Activated CD8-positive, alpha-beta memory T cell treated with anti-CD3 and anti-CD28 coated beads, Interleukin-2, amount 50 U/mL, for 4 hours (primary cell): Measurements from ENCODE around the gene ANAPC16.
"Not testable (repeated sequence)": the region's sequence is repeated elsewhere in the genome, so short reads cannot be mapped to it uniquely, and the experiment has no call there.

Experiments used
- DNase-seq: peaks from one replicate; pipeline ENCODE4 v3.0.0-alpha.2; 2020

ANAPC16 gene

GRCh38 chr10:72215611-72216549 is at the start of gene ANAPC16, which contains the start of gene ASCC1:
Gene ANAPC16, plus strand, starts transcription at chr10:72216012. Its CDS starts 7,903 bp downstream, at chr10:72223915.
Gene ASCC1, minus strand, starts transcription at chr10:72216276. Its CDS starts 2,978 bp downstream, at chr10:72213298.
- peak; percentile 96 for DNase-seq

GRCh38 chr10:72167118-72167517 is 48.7 kb upstream of the ANAPC16 start:
- no peak for DNase-seq

GRCh38 chr10:72170263-72170662 is 45.5 kb upstream of the ANAPC16 start:
- DNase-seq = no peak

- no peak for DNase-seq
Measured at GRCh38 chr10:72170733-72171132, 45.1 kb upstream of the ANAPC16 start.

GRCh38 chr10:72171175-72171630 is 44.6 kb upstream of the ANAPC16 start:
- DNase-seq = no peak

GRCh38 chr10:72173262-72173618 is 42.6 kb upstream of the ANAPC16 start:
- DNase-seq = no peak

- DNase-seq = no peak
Measured at GRCh38 chr10:72173619-72174296, 42.1 kb upstream of the ANAPC16 start.

GRCh38 chr10:72174297-72174662 is 41.5 kb upstream of the ANAPC16 start:
- DNase-seq = no peak

GRCh38 chr10:72175149-72175548 is 40.7 kb upstream of the ANAPC16 start:
- DNase-seq = no peak

GRCh38 chr10:72176701-72177100 is 39.1 kb upstream of the ANAPC16 start:
- no peak for DNase-seq

- no peak for DNase-seq
Measured at GRCh38 chr10:72177454-72177853, 38.4 kb upstream of the ANAPC16 start.

GRCh38 chr10:72184156-72184555 is 31.7 kb upstream of the ANAPC16 start:
- no peak for DNase-seq

GRCh38 chr10:72186258-72186981 is 29.4 kb upstream of the ANAPC16 start:
- DNase-seq = no peak

- DNase-seq = no peak
Measured at GRCh38 chr10:72186982-72187330, 28.9 kb upstream of the ANAPC16 start.

GRCh38 chr10:72194949-72195348 is 20.9 kb upstream of the ANAPC16 start:
- DNase-seq = no peak

GRCh38 chr10:72200883-72201282 is 14.9 kb upstream of the ANAPC16 start:
- no peak for DNase-seq

GRCh38 chr10:72201293-72201692 is 14.5 kb upstream of the ANAPC16 start:
- no peak for DNase-seq

- no peak for DNase-seq
Measured at GRCh38 chr10:72204296-72204695, 11.5 kb upstream of the ANAPC16 start.

GRCh38 chr10:72204724-72205123 is 11.1 kb upstream of the ANAPC16 start:
- DNase-seq = no peak

GRCh38 chr10:72206511-72207229 is 9.1 kb upstream of the ANAPC16 start:
- no peak for DNase-seq

GRCh38 chr10:72208526-72208925 is 7.3 kb upstream of the ANAPC16 start:
- DNase-seq = not testable (repeated sequence)

- DNase-seq = not testable (repeated sequence)
Measured at GRCh38 chr10:72211381-72211780, 4.4 kb upstream of the ANAPC16 start.

- DNase-seq = not testable (repeated sequence)
Measured at GRCh38 chr10:72211832-72212231, 4.0 kb upstream of the ANAPC16 start.
